RWPE2 (cell line): ENCODE data around the gene MACROD2.

Experiments
- ATAC-seq: fragments of 200-7000 bp; cut with Tn5 transposase; 3 replicates; pipeline ENCODE4 v1.9.1; 2021; ENCODE audit warnings: low read depth
- DNase-seq: peaks from one replicate; pipeline ENCODE4 v3.0.0-alpha.2; 2020; ENCODE audit warnings: low spot score
- H3K27ac ChIP-seq: fragments of 450-650 bp; 2 replicates; pipeline ENCODE4 v1.5.1; 2017; ENCODE audit warnings: mild to moderate bottlenecking; ENCODE audit not compliant: poor library complexity, severe bottlenecking
- H3K27me3 ChIP-seq: fragments of 250-450 bp; sonication (Bioruptor Pico); 2 replicates; pipeline ENCODE4 v1.5.1; 2021; ENCODE audit warnings: mild to moderate bottlenecking, moderate library complexity; ENCODE audit not compliant: insufficient read depth, poor library complexity, severe bottlenecking
- H3K36me3 ChIP-seq: fragments of 250-450 bp; sonication (Bioruptor Pico); 2 replicates; pipeline ENCODE4 v1.5.1; 2020; ENCODE audit warnings: low read depth, mild to moderate bottlenecking, moderate library complexity
- H3K4me1 ChIP-seq: fragments of 250-450 bp; sonication (Bioruptor Pico); 2 replicates; pipeline ENCODE4 v1.5.1; 2021; ENCODE audit warnings: mild to moderate bottlenecking, moderate library complexity; ENCODE audit not compliant: insufficient read depth, poor library complexity, severe bottlenecking
- H3K4me3 ChIP-seq: fragments of 250-450 bp; sonication (Bioruptor Pico); 2 replicates; pipeline ENCODE4 v1.5.1; 2021; ENCODE audit warnings: mild to moderate bottlenecking, moderate library complexity; ENCODE audit not compliant: severe bottlenecking
- H3K9me3 ChIP-seq: fragments of 250-450 bp; sonication (Bioruptor Pico); 2 replicates; pipeline ENCODE4 v1.5.1; 2021; ENCODE audit warnings: mild to moderate bottlenecking, moderate library complexity; ENCODE audit not compliant: severe bottlenecking
- CTCF ChIP-seq: fragments of 450-650 bp; IDR thresholded peaks from one replicate; pipeline ENCODE4 v1.5.1; 2017; ENCODE audit warnings: mild to moderate bottlenecking, moderate library complexity; ENCODE audit not compliant: poor library complexity, severe bottlenecking

Gene MACROD2

DNA sequence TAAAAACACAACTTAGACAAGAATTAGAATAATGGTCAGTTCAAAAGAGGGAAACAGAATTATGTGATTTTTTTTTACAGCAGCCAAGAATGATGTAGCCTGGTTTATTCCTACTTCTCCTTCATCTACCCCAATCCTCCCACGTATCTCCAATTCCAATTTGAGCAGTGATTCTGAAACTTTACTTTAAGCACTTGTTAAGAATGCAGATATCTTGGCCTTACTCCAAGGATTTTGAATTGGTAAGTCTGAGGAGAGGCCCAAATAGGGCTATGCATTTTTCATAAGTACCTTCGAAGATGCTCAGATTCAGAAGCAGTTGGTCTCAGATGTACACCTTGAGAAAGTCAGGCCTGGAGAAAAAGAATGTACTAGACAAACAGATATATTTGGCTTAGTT is 575.5 kb downstream of the MACROD2 start:
- TF ChIP-seq CTCF: no peak
- DNase-seq (no peak), ATAC-seq (no peak)
- H3K9me3 ChIP-seq: no peaks in the 10 kb centered on the region
- H3K4me1 ChIP-seq: peaks cover 12% of the 10 kb centered on the region
- no peak overlapping the region for H3K4me3 ChIP-seq
- no peaks in the 10 kb centered on the region for H3K36me3 ChIP-seq
- no peak overlapping the region for H3K27ac ChIP-seq
- H3K27me3 ChIP-seq: no peaks in the 10 kb centered on the region

DNA sequence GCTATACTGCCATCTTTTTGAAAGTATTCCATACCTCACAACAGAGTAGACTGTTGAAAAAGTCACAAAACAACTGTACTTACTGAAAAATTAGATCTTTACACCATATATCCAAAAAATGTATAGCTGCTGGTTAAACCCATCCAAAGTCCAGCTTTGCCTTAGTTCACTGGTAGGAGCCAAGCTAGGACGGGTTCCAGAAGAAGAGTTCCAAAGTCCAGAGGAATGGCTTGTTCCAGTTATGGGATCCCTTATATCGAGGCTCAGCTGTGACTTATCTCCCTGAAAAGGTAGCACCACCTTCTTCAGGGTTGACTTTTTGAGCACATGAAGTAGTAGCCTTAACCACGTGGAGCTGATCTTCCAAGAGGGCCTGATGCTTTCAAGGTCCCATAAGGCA is 578.4 kb downstream of the MACROD2 start:
- TF ChIP-seq CTCF: no peak
- Histone ChIP-seq H3K27ac (no peak overlapping the region), H3K27me3 (no peaks in the 10 kb centered on the region), H3K9me3 (no peaks in the 10 kb centered on the region), H3K36me3 (no peaks in the 10 kb centered on the region), H3K4me3 (no peak overlapping the region), H3K4me1 (peaks cover 3% of the 10 kb centered on the region)
- DNase-seq: no peak
- ATAC-seq: no peak

- Histone ChIP-seq H3K27me3 (no peaks in the 10 kb centered on the region), H3K4me1 (peaks cover 9% of the 10 kb centered on the region), H3K4me3 (no peak overlapping the region), H3K36me3 (no peaks in the 10 kb centered on the region), H3K27ac (no peak overlapping the region), H3K9me3 (no peaks in the 10 kb centered on the region)
- ATAC-seq (no peak), DNase-seq (no peak)
- no peak for TF ChIP-seq CTCF
Observed at GRCh38 chr20:14576196-14576877, 581.0 kb downstream of the MACROD2 start.

GRCh38 chr20:14580418-14581074 is 585.2 kb downstream of the MACROD2 start:
- Histone ChIP-seq H3K27ac (no peak overlapping the region), H3K36me3 (no peaks in the 10 kb centered on the region), H3K27me3 (no peaks in the 10 kb centered on the region), H3K9me3 (no peaks in the 10 kb centered on the region), H3K4me3 (no peak overlapping the region), H3K4me1 (peaks cover 23% of the 10 kb centered on the region)
- DNase-seq (no peak), ATAC-seq (peak; percentile 6; the same call in 2 of the 3 replicates)
- TF ChIP-seq CTCF: no peak

DNA sequence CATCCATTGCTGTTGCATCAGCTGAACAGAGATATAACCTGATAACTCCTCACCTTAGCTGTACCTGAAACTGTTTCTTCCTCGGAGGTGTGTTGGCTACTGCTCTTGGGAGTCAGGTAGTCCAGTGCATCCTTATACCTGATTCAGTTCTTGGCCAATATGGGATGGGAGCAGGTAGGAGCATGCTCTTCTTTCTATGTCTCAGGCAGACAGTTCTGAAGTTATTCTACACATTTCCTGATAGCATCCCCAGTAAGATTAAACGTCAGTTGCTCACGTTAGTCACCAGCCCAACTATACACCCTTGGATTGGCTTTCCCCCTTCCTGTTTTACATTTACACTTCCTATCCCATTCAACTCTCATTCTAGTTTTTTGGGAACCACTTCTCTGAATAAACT is 586.4 kb downstream of the MACROD2 start:
- DNase-seq (no peak), ATAC-seq (no peak)
- Histone ChIP-seq H3K36me3 (no peaks in the 10 kb centered on the region), H3K4me1 (peaks cover 23% of the 10 kb centered on the region), H3K27ac (no peak overlapping the region), H3K4me3 (no peak overlapping the region), H3K27me3 (no peaks in the 10 kb centered on the region), H3K9me3 (no peaks in the 10 kb centered on the region)
- no peak for TF ChIP-seq CTCF
